Activated T-cell treated with anti-CD3 and anti-CD28 coated beads, Interleukin-2, amount 50 U/mL, for 24 hours (primary cell): ENCODE data around the gene MGLL.

Experiments
- DNase-seq: peaks from one replicate; pipeline ENCODE4 v3.0.0-alpha.2; 2020
- H3K27ac Mint-ChIP-seq: 2 replicates; pipeline ENCODE4 v1.8.0; 2020; ENCODE audit warnings: mild to moderate bottlenecking, mixed read lengths
- H3K27me3 Mint-ChIP-seq: 2 replicates; pipeline ENCODE4 v1.8.0; 2020; ENCODE audit warnings: mixed read lengths
- H3K36me3 Mint-ChIP-seq: 2 replicates; pipeline ENCODE4 v1.8.0; 2020; ENCODE audit warnings: low read depth, mixed read lengths
- H3K4me1 Mint-ChIP-seq: 2 replicates; pipeline ENCODE4 v1.8.0; 2020; ENCODE audit warnings: low read depth, mixed read lengths
- H3K4me3 Mint-ChIP-seq: 2 replicates; pipeline ENCODE4 v1.8.0; 2020; ENCODE audit warnings: mild to moderate bottlenecking, moderate library complexity, mixed read lengths
- H3K9me3 Mint-ChIP-seq: 2 replicates; pipeline ENCODE4 v1.8.0; 2020; ENCODE audit warnings: mixed read lengths

The MGLL gene

DNA sequence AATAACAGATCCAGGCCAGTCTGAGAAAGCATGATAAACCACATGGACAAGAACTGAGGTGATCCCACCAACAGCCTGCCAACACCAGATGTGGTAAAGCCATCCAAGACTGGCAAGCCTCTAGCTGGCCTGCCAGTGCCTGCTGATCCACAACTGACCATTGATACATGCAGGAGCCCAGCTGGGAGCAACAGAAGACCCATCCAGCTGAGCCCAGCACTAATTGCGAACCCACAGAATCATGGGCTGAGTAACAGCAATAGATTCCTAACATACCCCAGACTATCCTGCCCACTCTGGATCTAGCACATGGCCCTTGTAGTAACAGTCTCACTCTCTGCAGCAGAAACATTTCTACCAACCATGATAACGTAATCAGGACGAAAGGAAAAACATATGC, 10.6 kb downstream of the MGLL start:
- Mint-ChIP-seq H3K36me3 (no peaks in the 10 kb centered on the region), H3K27me3 (peaks cover 4% of the 10 kb centered on the region), H3K9me3 (no peaks in the 10 kb centered on the region), H3K27ac (no peak overlapping the region), H3K4me1 (peaks cover 3% of the 10 kb centered on the region), H3K4me3 (no peak overlapping the region)
- no peak for DNase-seq

- H3K36me3 Mint-ChIP-seq, result no peaks in the 10 kb centered on the region
- peaks cover 3% of the 10 kb centered on the region for H3K4me1 Mint-ChIP-seq
- DNase-seq, result no peak
- no peaks in the 10 kb centered on the region for H3K27me3 Mint-ChIP-seq
- H3K4me3 Mint-ChIP-seq, result no peak overlapping the region
- H3K9me3 Mint-ChIP-seq, result no peaks in the 10 kb centered on the region
- no peak overlapping the region for H3K27ac Mint-ChIP-seq
Measured at GRCh38 chr3:127809611-127810010, 12.7 kb downstream of the MGLL start.

DNA sequence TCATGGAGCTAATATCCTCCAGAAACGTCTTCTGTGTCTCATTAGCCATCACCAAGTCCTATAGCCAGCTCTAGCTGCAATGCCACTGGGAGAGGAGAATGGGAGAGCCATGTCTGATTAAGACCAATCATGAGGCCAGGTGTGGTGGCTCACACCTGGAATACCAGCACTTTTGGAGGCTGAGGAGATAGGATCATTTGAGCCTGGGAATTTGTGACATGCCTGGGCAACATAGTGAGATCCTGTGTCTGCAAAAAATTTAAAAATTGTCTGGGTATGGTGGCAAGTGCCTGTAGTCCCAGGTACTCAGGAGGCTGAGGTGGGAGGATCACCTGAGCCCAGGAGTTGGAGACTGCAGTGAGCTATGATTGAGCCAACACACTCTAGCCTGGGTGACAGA, 13.1 kb downstream of the MGLL start:
- DNase-seq, result no peak
- H3K36me3 Mint-ChIP-seq, result no peaks in the 10 kb centered on the region
- H3K9me3 Mint-ChIP-seq, result no peaks in the 10 kb centered on the region
- H3K4me1 Mint-ChIP-seq, result peaks cover 3% of the 10 kb centered on the region
- H3K27ac Mint-ChIP-seq, result no peak overlapping the region
- H3K27me3 Mint-ChIP-seq, result no peaks in the 10 kb centered on the region
- H3K4me3 Mint-ChIP-seq, result no peak overlapping the region

DNA sequence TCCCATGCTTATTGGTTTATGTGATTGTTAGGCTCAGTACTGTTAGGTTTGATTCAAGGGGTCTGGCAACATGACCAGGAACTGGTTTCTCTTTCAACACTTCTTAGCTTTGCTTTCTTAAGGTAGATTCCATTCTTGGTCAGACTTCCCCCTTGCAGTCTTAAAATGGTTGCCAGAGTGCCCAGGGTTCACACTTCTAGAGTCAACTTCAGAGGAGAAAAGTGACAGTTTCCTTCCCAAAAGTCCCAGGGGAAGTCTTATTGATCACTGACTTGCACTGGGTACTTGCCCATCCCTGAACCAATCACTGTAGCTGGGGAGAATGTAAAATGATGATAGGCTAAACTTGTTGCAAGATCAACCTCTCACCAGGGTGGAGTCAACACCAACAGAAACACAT, 14.1 kb downstream of the MGLL start:
- no peak for DNase-seq
- H3K27ac Mint-ChIP-seq, result no peak overlapping the region
- H3K36me3 Mint-ChIP-seq, result no peaks in the 10 kb centered on the region
- no peaks in the 10 kb centered on the region for H3K9me3 Mint-ChIP-seq
- H3K4me3 Mint-ChIP-seq, result no peak overlapping the region
- H3K27me3 Mint-ChIP-seq, result no peaks in the 10 kb centered on the region
- peaks cover 3% of the 10 kb centered on the region for H3K4me1 Mint-ChIP-seq

GRCh38 chr3:127805026-127805753, 17.1 kb downstream of the MGLL start:
- Mint-ChIP-seq H3K27me3 (no peaks in the 10 kb centered on the region), H3K9me3 (no peaks in the 10 kb centered on the region), H3K4me3 (no peak overlapping the region), H3K36me3 (no peaks in the 10 kb centered on the region), H3K27ac (no peak overlapping the region), H3K4me1 (peaks cover 9% of the 10 kb centered on the region)
- no peak for DNase-seq

- no peaks in the 10 kb centered on the region for H3K36me3 Mint-ChIP-seq
- H3K27me3 Mint-ChIP-seq, result no peaks in the 10 kb centered on the region
- H3K4me3 Mint-ChIP-seq, result no peak overlapping the region
- peaks cover 14% of the 10 kb centered on the region for H3K4me1 Mint-ChIP-seq
- no peaks in the 10 kb centered on the region for H3K9me3 Mint-ChIP-seq
- no peak for DNase-seq
- no peak overlapping the region for H3K27ac Mint-ChIP-seq
Measured at GRCh38 chr3:127804141-127804540, 18.2 kb downstream of the MGLL start.

GRCh38 chr3:127803619-127804018, 18.7 kb downstream of the MGLL start:
- Mint-ChIP-seq H3K4me1 (peaks cover 14% of the 10 kb centered on the region), H3K9me3 (no peaks in the 10 kb centered on the region), H3K27me3 (no peaks in the 10 kb centered on the region), H3K36me3 (no peaks in the 10 kb centered on the region), H3K4me3 (no peak overlapping the region), H3K27ac (no peak overlapping the region)
- no peak for DNase-seq

DNA sequence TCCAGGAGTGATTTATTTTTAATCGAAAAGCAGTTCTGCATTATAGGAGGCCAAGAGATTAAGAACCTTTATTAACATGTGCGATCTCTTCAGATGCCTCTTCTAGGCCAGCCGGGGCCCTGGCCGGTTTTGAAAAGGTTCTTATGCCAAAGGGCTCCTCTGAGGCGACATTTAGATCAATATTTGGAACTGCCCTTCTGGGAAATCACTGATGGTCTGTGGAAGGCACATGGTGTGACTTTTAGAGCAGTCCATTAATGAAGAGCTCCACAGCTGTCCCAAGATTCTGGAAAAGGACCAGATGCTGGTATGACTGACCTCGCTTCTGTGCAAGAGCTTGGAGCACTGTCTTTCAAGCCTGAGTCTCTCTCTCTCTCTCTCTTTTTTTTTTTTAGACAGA, 19.7 kb downstream of the MGLL start:
- H3K4me1 Mint-ChIP-seq, result peaks cover 12% of the 10 kb centered on the region
- no peak for DNase-seq
- H3K27ac Mint-ChIP-seq, result no peak overlapping the region
- H3K4me3 Mint-ChIP-seq, result no peak overlapping the region
- H3K27me3 Mint-ChIP-seq, result no peaks in the 10 kb centered on the region
- no peaks in the 10 kb centered on the region for H3K9me3 Mint-ChIP-seq
- H3K36me3 Mint-ChIP-seq, result no peaks in the 10 kb centered on the region

- Mint-ChIP-seq H3K9me3 (no peaks in the 10 kb centered on the region), H3K4me1 (peaks cover 10% of the 10 kb centered on the region)
Measured at GRCh38 chr3:127801731-127802313, 20.5 kb downstream of the MGLL start.

DNA sequence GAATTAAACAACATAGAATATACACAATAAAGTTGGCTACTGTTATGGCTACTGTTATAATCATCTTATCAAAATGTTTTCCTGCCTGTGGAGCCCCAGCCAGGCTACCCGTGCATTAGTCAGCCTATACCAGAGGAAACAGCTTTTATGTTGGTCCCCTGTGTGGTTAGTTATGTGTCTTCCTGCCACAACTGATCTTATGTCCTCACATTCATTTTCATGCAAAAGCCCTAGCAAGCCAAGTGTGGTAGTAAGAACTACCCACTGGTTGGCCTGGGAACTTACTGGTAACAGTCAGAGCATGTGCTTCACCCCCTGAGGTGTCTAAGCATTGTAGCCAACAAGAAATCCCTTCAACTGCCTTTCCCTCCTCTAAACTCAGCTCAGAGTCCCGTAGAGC, 21.8 kb downstream of the MGLL start:
- H3K4me1 Mint-ChIP-seq, result peaks cover 10% of the 10 kb centered on the region
- H3K36me3 Mint-ChIP-seq, result no peaks in the 10 kb centered on the region
- peak overlapping the region; percentile 58 for H3K27ac Mint-ChIP-seq
- H3K4me3 Mint-ChIP-seq, result no peak overlapping the region
- H3K9me3 Mint-ChIP-seq, result no peaks in the 10 kb centered on the region
- H3K27me3 Mint-ChIP-seq, result no peaks in the 10 kb centered on the region
- peak; percentile 22 for DNase-seq

More at GRCh38 chr3:127801731-127802313, 20.5 kb downstream of the MGLL start:
- Mint-ChIP-seq H3K27ac (no peak overlapping the region), H3K36me3 (no peaks in the 10 kb centered on the region), H3K27me3 (no peaks in the 10 kb centered on the region), H3K4me3 (no peak overlapping the region)
- no peak for DNase-seq

DNA sequence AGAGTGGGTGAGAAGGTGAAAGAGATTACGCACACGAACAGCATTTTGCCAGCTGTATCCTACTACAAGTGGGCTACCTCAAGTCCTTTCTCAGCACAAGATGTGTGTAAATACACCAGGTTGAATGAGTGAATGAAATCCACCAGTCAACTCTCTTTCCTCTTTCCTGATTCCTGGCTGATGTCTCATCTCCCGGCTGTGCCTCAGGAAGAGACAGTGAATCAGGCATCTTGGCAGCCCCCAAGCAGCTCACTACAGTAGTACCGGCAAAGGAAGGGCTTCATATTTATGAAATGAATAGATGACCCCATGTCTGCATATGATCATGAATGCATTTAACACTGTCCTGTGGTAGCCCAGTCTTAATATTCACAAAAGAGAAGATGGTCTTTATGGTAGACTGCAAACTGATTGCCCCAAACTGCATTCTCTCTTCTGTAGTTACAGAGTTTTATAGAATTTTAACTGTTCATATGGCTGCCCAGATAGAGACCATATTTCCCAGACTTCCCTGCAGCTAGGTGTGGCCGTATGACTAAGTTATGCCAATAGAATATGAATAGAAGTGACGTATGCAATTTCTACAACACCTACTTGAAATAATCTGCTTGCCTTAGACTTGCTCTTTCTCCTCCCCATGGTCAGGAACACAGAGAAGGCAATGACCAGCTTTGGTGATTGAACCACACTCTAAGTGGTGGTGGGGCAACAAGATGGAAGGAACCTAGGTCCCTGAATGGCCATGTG, 22.7 kb downstream of the MGLL start:
- DNase-seq, result no peak
- no peak overlapping the region for H3K27ac Mint-ChIP-seq
- H3K9me3 Mint-ChIP-seq, result no peaks in the 10 kb centered on the region
- peaks cover 4% of the 10 kb centered on the region for H3K27me3 Mint-ChIP-seq
- no peaks in the 10 kb centered on the region for H3K36me3 Mint-ChIP-seq
- H3K4me1 Mint-ChIP-seq, result peaks cover 10% of the 10 kb centered on the region
- H3K4me3 Mint-ChIP-seq, result no peak overlapping the region

- DNase-seq, result peak; percentile 13
- no peak overlapping the region for H3K4me3 Mint-ChIP-seq
- H3K27me3 Mint-ChIP-seq, result peaks cover 4% of the 10 kb centered on the region
- H3K4me1 Mint-ChIP-seq, result peaks cover 10% of the 10 kb centered on the region
- no peak overlapping the region for H3K27ac Mint-ChIP-seq
- H3K36me3 Mint-ChIP-seq, result no peaks in the 10 kb centered on the region
- no peaks in the 10 kb centered on the region for H3K9me3 Mint-ChIP-seq
Measured at GRCh38 chr3:127798716-127799115, 23.6 kb downstream of the MGLL start.

- peaks cover 14% of the 10 kb centered on the region for H3K27me3 Mint-ChIP-seq
- peaks cover 10% of the 10 kb centered on the region for H3K4me1 Mint-ChIP-seq
- H3K9me3 Mint-ChIP-seq, result no peaks in the 10 kb centered on the region
- no peak overlapping the region for H3K4me3 Mint-ChIP-seq
- no peak for DNase-seq
- no peak overlapping the region for H3K27ac Mint-ChIP-seq
- no peaks in the 10 kb centered on the region for H3K36me3 Mint-ChIP-seq
Measured at GRCh38 chr3:127796831-127797150, 25.5 kb downstream of the MGLL start.

DNA sequence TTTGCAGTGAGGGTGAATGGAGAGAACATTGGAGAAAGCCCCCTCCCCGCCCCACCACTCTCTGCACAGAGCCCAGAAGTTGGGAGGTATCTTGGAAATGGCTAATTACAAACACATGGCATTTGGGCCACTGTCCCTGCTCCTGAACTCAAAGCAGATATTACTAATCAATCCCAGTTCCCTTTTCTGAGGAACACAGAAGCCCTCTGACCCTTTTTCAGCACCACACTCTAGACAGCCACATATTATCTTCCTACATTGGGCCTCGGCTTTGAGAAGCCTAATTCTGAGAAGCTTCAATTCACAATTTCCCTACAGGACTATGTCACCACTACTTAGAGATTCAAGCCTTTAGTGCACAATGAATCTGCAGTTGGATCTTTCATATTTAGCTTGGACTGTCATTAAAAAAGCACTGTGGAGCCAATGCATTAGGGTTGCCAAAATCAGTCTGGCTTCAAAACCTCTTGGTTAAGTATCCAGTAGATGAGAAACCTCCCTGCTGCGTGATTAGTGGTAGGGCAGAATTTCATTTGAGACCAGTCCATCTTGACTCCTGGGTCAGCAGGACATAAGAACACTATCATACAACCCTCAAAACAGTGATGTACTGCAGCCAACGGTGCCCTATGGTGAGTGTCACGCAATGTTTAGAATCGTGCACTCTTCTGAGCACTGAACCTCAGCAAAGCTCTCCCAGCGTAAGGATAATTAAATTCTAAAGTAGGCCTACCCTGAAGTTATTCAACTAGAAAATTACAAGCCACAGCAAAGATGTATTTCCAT, 26.1 kb downstream of the MGLL start:
- Mint-ChIP-seq H3K27ac (no peak overlapping the region), H3K4me1 (peaks cover 11% of the 10 kb centered on the region), H3K27me3 (peaks cover 17% of the 10 kb centered on the region), H3K4me3 (no peak overlapping the region), H3K9me3 (no peaks in the 10 kb centered on the region), H3K36me3 (no peaks in the 10 kb centered on the region)
- no peak for DNase-seq
